Liver (tissue), 3 donors: Measurements from ENCODE around the gene DUS3L.

ENCODE experiments used
- GABPA ChIP-seq, 2 donors: IDR thresholded peaks in 1 of 2; conservative IDR thresholded peaks in 1 of 2; 2 replicates each; pipeline ENCODE4 v1.6.1; 2016; ENCODE audit warnings: antibody characterized with exemption in 2 of 2, mild to moderate bottlenecking in 1 of 2, moderate library complexity in 1 of 2
- NR2F2 ChIP-seq: IDR thresholded peaks from 2 replicates; pipeline ENCODE4 v1.6.1; 2016; ENCODE audit warnings: antibody characterized with exemption
- RAD21 ChIP-seq, 2 donors: IDR thresholded peaks; 2 replicates each; pipeline ENCODE4 v1.6.1; 2016; ENCODE audit warnings: antibody characterized with exemption in 2 of 2, mild to moderate bottlenecking in 2 of 2
- TF ChIP-seq, protein P1 (sequence below): fragments of 150-350 bp; IDR thresholded peaks from 2 replicates; pipeline ENCODE4 v1.5.1; 2017; ENCODE audit warnings: improper control_type of control experiment, low read depth, low read length; ENCODE audit not compliant: missing input control
- donor health status: healthy.
- donor health status: healthy.

DNA sequence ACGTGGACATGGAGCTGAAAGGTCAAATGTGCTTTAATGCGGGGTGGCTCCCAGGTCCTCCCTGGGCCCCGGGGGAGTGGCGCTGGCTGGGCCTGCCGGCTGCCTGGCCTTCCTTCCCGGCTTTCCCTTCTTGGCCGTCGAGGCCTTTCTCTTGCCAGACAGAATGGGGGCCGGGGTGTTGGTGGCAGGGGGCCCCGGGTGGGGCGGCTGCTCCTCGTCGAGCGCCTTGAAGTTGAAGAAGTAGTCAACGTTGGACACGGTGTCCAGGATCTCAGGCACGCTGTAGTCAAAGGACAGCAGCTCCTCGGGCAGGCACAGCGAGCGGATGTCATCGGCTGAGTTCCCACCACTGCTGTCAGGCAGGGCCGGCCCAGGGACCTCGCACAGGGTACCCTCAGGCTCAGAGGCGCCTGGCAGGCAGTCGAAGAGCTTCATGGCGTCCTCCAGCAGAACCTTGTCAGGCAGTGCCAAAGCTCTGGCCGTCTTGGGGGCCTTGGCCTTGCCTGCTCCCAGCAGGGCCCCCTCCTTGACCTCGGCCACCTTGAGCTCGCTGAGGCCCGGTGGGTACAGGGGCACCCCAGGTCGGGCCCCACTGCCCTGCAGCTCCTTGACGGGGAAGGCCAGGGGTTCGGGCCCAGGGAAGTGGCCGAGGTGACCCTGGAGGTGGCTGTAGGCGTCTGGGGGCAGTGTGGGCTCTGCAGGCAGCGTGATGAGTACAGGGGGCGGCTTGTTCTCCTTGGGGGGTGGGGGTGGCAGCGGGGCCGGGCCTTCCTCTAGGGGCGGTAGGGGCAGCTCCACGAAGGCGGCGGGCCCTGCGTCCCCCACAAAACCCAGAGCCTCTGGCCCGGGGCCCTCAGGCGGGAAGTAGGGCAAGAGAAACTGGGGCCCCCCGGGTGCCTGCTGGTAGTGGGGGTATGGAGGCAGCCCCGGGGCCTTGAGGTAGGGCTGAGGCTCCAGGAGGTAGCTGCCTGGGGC lies 7.7 kb downstream of the DUS3L start:
- TF ChIP-seq, protein P1, sequence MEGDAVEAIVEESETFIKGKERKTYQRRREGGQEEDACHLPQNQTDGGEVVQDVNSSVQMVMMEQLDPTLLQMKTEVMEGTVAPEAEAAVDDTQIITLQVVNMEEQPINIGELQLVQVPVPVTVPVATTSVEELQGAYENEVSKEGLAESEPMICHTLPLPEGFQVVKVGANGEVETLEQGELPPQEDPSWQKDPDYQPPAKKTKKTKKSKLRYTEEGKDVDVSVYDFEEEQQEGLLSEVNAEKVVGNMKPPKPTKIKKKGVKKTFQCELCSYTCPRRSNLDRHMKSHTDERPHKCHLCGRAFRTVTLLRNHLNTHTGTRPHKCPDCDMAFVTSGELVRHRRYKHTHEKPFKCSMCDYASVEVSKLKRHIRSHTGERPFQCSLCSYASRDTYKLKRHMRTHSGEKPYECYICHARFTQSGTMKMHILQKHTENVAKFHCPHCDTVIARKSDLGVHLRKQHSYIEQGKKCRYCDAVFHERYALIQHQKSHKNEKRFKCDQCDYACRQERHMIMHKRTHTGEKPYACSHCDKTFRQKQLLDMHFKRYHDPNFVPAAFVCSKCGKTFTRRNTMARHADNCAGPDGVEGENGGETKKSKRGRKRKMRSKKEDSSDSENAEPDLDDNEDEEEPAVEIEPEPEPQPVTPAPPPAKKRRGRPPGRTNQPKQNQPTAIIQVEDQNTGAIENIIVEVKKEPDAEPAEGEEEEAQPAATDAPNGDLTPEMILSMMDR, result no peak
- TF ChIP-seq NR2F2 (no peak), RAD21 (IDR thresholded peaks at IDR 0.05) (no peak), GABPA (IDR thresholded peaks at IDR 0.05 in 1 of 2, conservative IDR thresholded peaks at IDR 0.05 in 1 of 2) (no peak)
